ENCODE measurements around the gene WLS. TPM values are rescaled to one million over a fixed set of nuclear protein-coding genes. Genes with fewer than 3 reads are reported as not detected.

Gene WLS
- total RNA-seq, 4 donors from 2014 or later, result 94.8 to 228 (median 163) TPM

DNA sequence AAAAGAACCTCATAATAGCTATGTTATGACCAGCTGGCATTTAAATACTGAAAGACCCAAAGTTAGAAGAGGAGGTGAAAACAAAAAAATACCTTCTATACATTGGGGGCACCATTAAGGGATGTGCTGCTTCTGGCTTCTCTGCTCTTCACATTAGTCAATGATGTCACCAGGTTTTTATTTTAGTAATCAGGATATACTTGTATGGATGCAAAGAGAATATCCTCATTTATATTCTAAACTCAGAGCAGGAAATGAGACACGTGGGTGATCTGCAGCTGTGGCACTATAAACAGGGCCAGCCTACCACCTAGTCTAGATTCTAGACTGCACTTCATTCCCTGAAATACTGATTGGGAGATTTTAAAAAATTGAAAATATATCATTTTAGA is 51.2 kb downstream of the WLS start:
- intact Hi-C loops (cut with DNase I), result no loop called here
- Histone ChIP-seq H3K36me3 (no peaks in the 10 kb centered on the region), H3K4me3 (no peak overlapping the region), H3K4me1 (peaks cover 28 to 63% (median 52%) of the 10 kb centered on the region in 4 donors), H3K9me3 (no peaks in the 10 kb centered on the region), H3K27me3 (no peaks in the 10 kb centered on the region), H3K27ac (replicated peaks in 1 of 4) (no peak overlapping the region)
- 47% methylated on average over 1 of the region's 1 CpG for WGBS
- no peak for TF ChIP-seq EP300 (IDR thresholded peaks at IDR 0.05)
- TF ChIP-seq POLR2A (IDR thresholded peaks at IDR 0.05; ENCODE audit: low read depth), result no peak
- TF ChIP-seq POLR2AphosphoS5 (IDR thresholded peaks at IDR 0.05), result no peak
- no peak for TF ChIP-seq CTCF (IDR thresholded peaks at IDR 0.05)
- DNase-seq (ENCODE audit: extremely low spot score), result no peak

GRCh38 chr1:68180441-68181164 is 51.7 kb downstream of the WLS start:
- Histone ChIP-seq H3K27me3 (no peaks in the 10 kb centered on the region), H3K9me3 (no peaks in the 10 kb centered on the region), H3K4me1 (peaks cover 33 to 63% (median 55%) of the 10 kb centered on the region in 4 donors), H3K36me3 (no peaks in the 10 kb centered on the region), H3K27ac (replicated peaks in 1 of 4) (peak overlapping the region in 1 of 4 donors; percentile 82), H3K4me3 (no peak overlapping the region)
- no peak for DNase-seq (ENCODE audit: extremely low spot score)
- TF ChIP-seq POLR2AphosphoS5 (IDR thresholded peaks at IDR 0.05) (no peak), POLR2A (IDR thresholded peaks at IDR 0.05; ENCODE audit: low read depth) (no peak), EP300 (IDR thresholded peaks at IDR 0.05) (no peak), CTCF (IDR thresholded peaks at IDR 0.05) (no peak)
- intact Hi-C loops (cut with DNase I), result no loop called here

DNA sequence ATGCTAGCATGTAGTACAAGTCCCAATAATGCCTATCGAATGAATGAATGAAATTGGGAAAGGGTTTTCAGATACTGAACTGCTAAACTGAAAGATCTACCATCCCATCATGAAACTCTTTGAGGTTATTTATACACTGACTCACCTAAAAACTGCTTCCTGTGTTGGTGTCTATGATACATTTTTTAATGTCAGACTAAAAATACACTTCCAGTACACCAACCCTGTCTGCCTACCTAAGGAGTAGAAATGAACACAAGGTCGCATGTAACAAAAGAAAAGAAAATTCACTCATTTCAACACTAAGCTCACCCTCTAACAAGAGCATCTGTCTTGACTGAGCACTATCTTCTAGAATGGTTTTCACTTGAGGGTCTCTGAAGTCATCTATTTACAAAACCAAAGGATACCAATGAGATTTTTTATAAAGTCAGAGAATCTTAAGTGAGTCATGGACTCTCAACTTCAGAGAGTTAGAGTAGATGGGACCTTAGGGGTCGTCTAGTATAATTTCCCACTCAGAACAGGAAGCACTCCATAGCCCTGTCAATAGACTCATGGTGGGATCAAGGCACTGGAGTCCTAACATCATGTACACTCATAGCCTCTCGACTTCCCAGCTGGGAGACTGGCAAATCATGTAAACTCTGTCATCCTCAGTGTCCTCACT is 53.4 kb downstream of the WLS start:
- WGBS, result 70% methylated on average over 4 of the region's 4 CpGs
- Histone ChIP-seq H3K36me3 (no peaks in the 10 kb centered on the region), H3K9me3 (no peaks in the 10 kb centered on the region), H3K4me3 (no peak overlapping the region), H3K4me1 (peaks cover 50 to 72% (median 62%) of the 10 kb centered on the region in 4 donors), H3K27me3 (no peaks in the 10 kb centered on the region), H3K27ac (replicated peaks in 1 of 4) (peak overlapping the region; percentile 61 to 82 (median 78))
- intact Hi-C loops (cut with DNase I), result loop anchor here (5.0 kb wide), 1 partner anchor 33 kb away; no protein-coding TSS in a partner anchor
- TF ChIP-seq POLR2AphosphoS5 (IDR thresholded peaks at IDR 0.05) (no peak), POLR2A (IDR thresholded peaks at IDR 0.05; ENCODE audit: low read depth) (no peak), EP300 (IDR thresholded peaks at IDR 0.05) (no peak), CTCF (IDR thresholded peaks at IDR 0.05) (no peak)
- DNase-seq (ENCODE audit: extremely low spot score), result no peak

- no peak for DNase-seq (ENCODE audit: extremely low spot score)
- TF ChIP-seq POLR2A (IDR thresholded peaks at IDR 0.05; ENCODE audit: low read depth) (no peak), EP300 (IDR thresholded peaks at IDR 0.05) (no peak), POLR2AphosphoS5 (IDR thresholded peaks at IDR 0.05) (no peak), CTCF (IDR thresholded peaks at IDR 0.05) (no peak)
- 44% methylated on average over 8 of the region's 8 CpGs for WGBS
- Histone ChIP-seq H3K27ac (replicated peaks in 1 of 4) (peak overlapping the region; percentile 75 to 82 (median 78)), H3K36me3 (no peaks in the 10 kb centered on the region), H3K4me3 (no peak overlapping the region), H3K27me3 (no peaks in the 10 kb centered on the region), H3K9me3 (no peaks in the 10 kb centered on the region), H3K4me1 (peaks cover 61 to 82% (median 73%) of the 10 kb centered on the region in 4 donors)
- intact Hi-C loops (cut with DNase I), result loop anchor here (2.0 to 5.0 kb wide), 2 partner anchors 36 to 55 kb away; no protein-coding TSS in a partner anchor
These were observed 56.5 kb downstream of the WLS start for GRCh38 chr1:68175621-68176398.

Data from esophagus muscularis mucosa (tissue), 4 donors.